ENCODE data around the gene CPSF7. TPM values are rescaled to one million over a fixed set of nuclear protein-coding genes. Genes with fewer than 3 reads are reported as not detected.

Gene CPSF7
- total RNA-seq, 1 experiment from 2014 or later: 145 TPM

- Histone ChIP-seq H3K4me1 (ENCODE audit: insufficient read depth, low read length) (no peaks in the 10 kb centered on the region), H3K56ac (ENCODE audit: insufficient read length, low read depth, low read length) (no peak overlapping the region), H3K9ac (ENCODE audit: extremely low read depth, insufficient read length, low read length) (no peak overlapping the region), H3K27ac (ENCODE audit: insufficient read length, low read depth, low read length) (no peak overlapping the region), H3K79me2 (ENCODE audit: insufficient read depth, low read length) (no peaks in the 10 kb centered on the region), H2AFZ (ENCODE audit: low read length) (no peak overlapping the region), H3K27me3 (ENCODE audit: insufficient read depth, low read length) (no peaks in the 10 kb centered on the region), H3K4me2 (ENCODE audit: insufficient read depth, insufficient read length, low read length) (no peak overlapping the region), H3K79me1 (ENCODE audit: insufficient read depth, low read depth, low read length, poor library complexity, severe bottlenecking) (no peaks in the 10 kb centered on the region), H4K8ac (replicated peaks; ENCODE audit: insufficient read length, low read depth, low read length) (no peak overlapping the region), H3T11ph (ENCODE audit: low read length) (no peak overlapping the region), H3K4ac (ENCODE audit: low read depth, low read length) (no peak overlapping the region), H4K5ac (ENCODE audit: insufficient read length, low read depth, low read length) (no peak overlapping the region), H4K91ac (ENCODE audit: insufficient read length, low read depth, low read length) (no peak overlapping the region), H2BK120ac (ENCODE audit: low read depth, low read length, poor library complexity, severe bottlenecking) (no peak overlapping the region), H4K20me1 (ENCODE audit: control insufficient read depth, insufficient read depth, insufficient read length) (peaks cover 2% of the 10 kb centered on the region), H3K18ac (ENCODE audit: insufficient read length, low read depth, low read length) (no peak overlapping the region), H2BK15ac (ENCODE audit: low read depth, low read length) (no peak overlapping the region), H3K14ac (ENCODE audit: insufficient read depth, low read length) (no peak overlapping the region), H2BK5ac (ENCODE audit: insufficient read length, low read length) (no peak overlapping the region), H2AK5ac (ENCODE audit: insufficient read length, low read length) (no peak overlapping the region), H2BK12ac (ENCODE audit: insufficient read length, low read depth, low read length) (no peak overlapping the region), H3K23me2 (ENCODE audit: insufficient read length, low read depth, low read length, poor library complexity, severe bottlenecking) (no peaks in the 10 kb centered on the region), H2BK20ac (ENCODE audit: low read depth, low read length, poor library complexity, severe bottlenecking) (no peak overlapping the region), H3K9me3 (ENCODE audit: control insufficient read depth, low read depth, low read length) (no peaks in the 10 kb centered on the region), H3K23ac (ENCODE audit: insufficient read length, low read depth, low read length) (no peak overlapping the region)
- DNase-seq: no peak
- H3K4me1 Mint-ChIP-seq: no peaks in the 10 kb centered on the region
- no peak overlapping the region for H3K27ac Mint-ChIP-seq
- no CpG with 5 or more reads among the region's 2 CpGs for WGBS (ENCODE audit: extremely low coverage, insufficient read length, low lambda C conversion rate)
- H3K27me3 Mint-ChIP-seq (ENCODE audit: low read depth): no peaks in the 10 kb centered on the region
- H3K9me3 Mint-ChIP-seq: no peaks in the 10 kb centered on the region
- peaks cover 9 to 35% (median 16%) of the 10 kb centered on the region in 3 experiments; a peak in 6 of 7 replicates for H3K36me3 Mint-ChIP-seq (ENCODE audit: insufficient read depth in 1 of 3, low read depth in 3 of 3)
- no peak overlapping the region for H3K4me3 Mint-ChIP-seq
- TF ChIP-seq CTCF (conservative IDR thresholded peaks at IDR 0.05): no peak
Observed at GRCh38 chr11:61452825-61453224, 23.1 kb upstream of the CPSF7 start.
